OCI-LY7 (cell line): ENCODE results near the gene PCGF5. TPM values are rescaled to one million over a fixed set of nuclear protein-coding genes. Genes with fewer than 3 reads are reported as not detected.
A peak's percentile ranks its signal among the peaks of the same experiment; 100 is the strongest.

Experiments used
- BruUV-seq: library from RNA; stranded (reverse); fragments of 400-500 nt; replicated peaks from 2 replicates; lab custom pipeline; 2021; lab: Mats Ljungman, UMichigan
- CTCF ChIA-PET: fragments of 300-600 bp; sonication (Branson Sonifier 250); formaldehyde crosslinking; loops from one replicate; lab custom pipeline; 2022; ENCODE audit warnings: antibody characterized with exemption; ENCODE audit not compliant: unreplicated experiment; lab: Charles Lee
- POLR2A ChIA-PET: fragments of 300-600 bp; sonication (Branson Sonifier 250); formaldehyde crosslinking; loops from one replicate; lab custom pipeline; 2022; ENCODE audit warnings: antibody characterized with exemption; lab: Charles Lee
- DNase-seq: peaks from one replicate; pipeline ENCODE4 v3.0.0-alpha.2; 2015; ENCODE audit warnings: low spot score
- H2AFZ ChIP-seq: fragments of 200-600 bp; sonication (generic), shearing (Covaris generic); 2 replicates; pipeline ENCODE4 v1.6.1; 2014; ENCODE audit warnings: mild to moderate bottlenecking, antibody characterized with exemption, low read length, moderate library complexity
- H3K27ac ChIP-seq: fragments of 200-600 bp; sonication (generic); 2 replicates; pipeline ENCODE4 v1.5.1; 2014; ENCODE audit warnings: mixed run types, low read depth, mild to moderate bottlenecking, moderate library complexity, low read length, inconsistent platforms; ENCODE audit not compliant: poor library complexity, severe bottlenecking
- H3K36me3 ChIP-seq: fragments of 200-600 bp; sonication (generic); 2 replicates; pipeline ENCODE4 v1.6.1; 2014; ENCODE audit warnings: mild to moderate bottlenecking, antibody characterized with exemption, low read length, moderate library complexity, mixed read lengths; ENCODE audit not compliant: insufficient read depth
- H3K4me1 ChIP-seq: fragments of 200-600 bp; sonication (generic); 2 replicates; pipeline ENCODE4 v1.5.1; 2014; ENCODE audit warnings: mild to moderate bottlenecking, low read length; ENCODE audit not compliant: insufficient read depth, poor library complexity, severe bottlenecking
- H3K4me2 ChIP-seq: fragments of 200-600 bp; sonication (generic); 2 replicates; pipeline ENCODE4 v1.6.1; 2014; ENCODE audit warnings: mild to moderate bottlenecking, low read length
- H3K4me3 ChIP-seq: fragments of 200-600 bp; sonication (generic); 2 replicates; pipeline ENCODE4 v1.5.1; 2014; ENCODE audit warnings: mild to moderate bottlenecking, low read depth, low read length; ENCODE audit not compliant: poor library complexity, severe bottlenecking
- H3K79me2 ChIP-seq: fragments of 200-600 bp; sonication (generic); 2 replicates; pipeline ENCODE4 v1.6.1; 2016; ENCODE audit warnings: low read depth, mild to moderate bottlenecking, low read length, moderate library complexity, mixed read lengths; ENCODE audit not compliant: insufficient read depth
- H3K9me2 ChIP-seq: fragments of 200-600 bp; sonication (generic); 2 replicates; pipeline ENCODE4 v1.6.1; 2016; ENCODE audit warnings: mild to moderate bottlenecking, low read length, mixed read lengths; ENCODE audit not compliant: insufficient read depth
- H3K9me3 ChIP-seq: fragments of 200-600 bp; sonication (generic); 2 replicates; pipeline ENCODE4 v1.6.1; 2014; ENCODE audit warnings: mild to moderate bottlenecking, mixed run types, low read length, mixed read lengths
- H4K20me1 ChIP-seq: fragments of 200-600 bp; sonication (generic); 2 replicates; pipeline ENCODE4 v1.6.1; 2014; ENCODE audit warnings: mild to moderate bottlenecking, antibody characterized with exemption, low read length, moderate library complexity, mixed read lengths; ENCODE audit not compliant: insufficient read depth
- EZH2phosphoT487 ChIP-seq: fragments of 200-600 bp; sonication (generic); IDR thresholded peaks from 2 replicates; pipeline ENCODE4 v1.6.1; 2018; ENCODE audit warnings: low read depth, borderline replicate concordance, mild to moderate bottlenecking, mixed run types, antibody characterized with exemption, low read length, moderate library complexity, mixed read lengths
- intact Hi-C: fragments of 100-400 bp; cut with micrococcal nuclease; formaldehyde crosslinking; loops from one replicate; pipeline ENCODE4 v1.10.0; 2022; ENCODE audit not compliant: unreplicated experiment
- total RNA-seq, 2 experiments: library from RNA; depleted of rRNA in 1 of 2; stranded (reverse); fragments of >200 nt in 1 of 2; shearing (Covaris generic) in 1 of 2; gene quantifications; 2 replicates each; pipeline ENCODE4 v1.2.3, GENCODE V29; 2014 to 2022
- TF ChIP-seq, protein P1 (sequence below): fragments of 200-600 bp; sonication (generic); conservative IDR thresholded peaks from 2 replicates; pipeline ENCODE4 v1.5.1; 2014; ENCODE audit warnings: mild to moderate bottlenecking, antibody characterized with exemption, low read length, moderate library complexity, mixed read lengths

PCGF5 gene
- total RNA-seq, 2 experiments from 2014 or later, result 25.1 to 40.9 TPM

- no peaks in the 10 kb centered on the region for H3K9me3 ChIP-seq
- CTCF ChIA-PET, result no interaction called here
- no peaks in the 10 kb centered on the region for H3K79me2 ChIP-seq
- H3K27ac ChIP-seq, result no peak overlapping the region
- no peak overlapping the region for H2AFZ ChIP-seq
- H3K9me2 ChIP-seq, result no peaks in the 10 kb centered on the region
- no peaks in the 10 kb centered on the region for H4K20me1 ChIP-seq
- H3K36me3 ChIP-seq, result no peaks in the 10 kb centered on the region
- H3K4me1 ChIP-seq, result peaks cover 25% of the 10 kb centered on the region
- BruUV-seq, result no TSS peak
- no peak for DNase-seq
- no peak for TF ChIP-seq EZH2phosphoT487
- TF ChIP-seq, protein P1, sequence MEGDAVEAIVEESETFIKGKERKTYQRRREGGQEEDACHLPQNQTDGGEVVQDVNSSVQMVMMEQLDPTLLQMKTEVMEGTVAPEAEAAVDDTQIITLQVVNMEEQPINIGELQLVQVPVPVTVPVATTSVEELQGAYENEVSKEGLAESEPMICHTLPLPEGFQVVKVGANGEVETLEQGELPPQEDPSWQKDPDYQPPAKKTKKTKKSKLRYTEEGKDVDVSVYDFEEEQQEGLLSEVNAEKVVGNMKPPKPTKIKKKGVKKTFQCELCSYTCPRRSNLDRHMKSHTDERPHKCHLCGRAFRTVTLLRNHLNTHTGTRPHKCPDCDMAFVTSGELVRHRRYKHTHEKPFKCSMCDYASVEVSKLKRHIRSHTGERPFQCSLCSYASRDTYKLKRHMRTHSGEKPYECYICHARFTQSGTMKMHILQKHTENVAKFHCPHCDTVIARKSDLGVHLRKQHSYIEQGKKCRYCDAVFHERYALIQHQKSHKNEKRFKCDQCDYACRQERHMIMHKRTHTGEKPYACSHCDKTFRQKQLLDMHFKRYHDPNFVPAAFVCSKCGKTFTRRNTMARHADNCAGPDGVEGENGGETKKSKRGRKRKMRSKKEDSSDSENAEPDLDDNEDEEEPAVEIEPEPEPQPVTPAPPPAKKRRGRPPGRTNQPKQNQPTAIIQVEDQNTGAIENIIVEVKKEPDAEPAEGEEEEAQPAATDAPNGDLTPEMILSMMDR, result no peak
- no peak overlapping the region for H3K4me3 ChIP-seq
- intact Hi-C loops, result no loop called here
- H3K4me2 ChIP-seq, result no peak overlapping the region
- POLR2A ChIA-PET, result interaction anchor here (0.7 kb wide), 1 partner anchor 32 kb away, joined by 3 read pairs; no protein-coding TSS in a partner anchor
Measured at GRCh38 chr10:91197127-91197526, 23.3 kb upstream of the PCGF5 start.

- H3K4me3 ChIP-seq, result no peak overlapping the region
- H3K9me3 ChIP-seq, result no peaks in the 10 kb centered on the region
- no peaks in the 10 kb centered on the region for H4K20me1 ChIP-seq
- H3K4me1 ChIP-seq, result peaks cover 25% of the 10 kb centered on the region
- CTCF ChIA-PET, result interaction anchor here (0.7 kb wide), 1 partner anchor 21 kb away, joined by 3 read pairs; no protein-coding TSS in a partner anchor
- TF ChIP-seq, protein P1, result no peak
- TF ChIP-seq EZH2phosphoT487, result no peak
- no peaks in the 10 kb centered on the region for H3K79me2 ChIP-seq
- DNase-seq, result peak; percentile 49
- no TSS peak for BruUV-seq
- intact Hi-C loops, result no loop called here
- H3K4me2 ChIP-seq, result peak overlapping the region; percentile 4; the same call in 1 of the 2 replicates
- no peak overlapping the region for H3K27ac ChIP-seq
- POLR2A ChIA-PET, result interaction anchor here (1.1 to 1.4 kb wide), 2 partner anchors 11 to 14 kb away, joined by 4 to 6 read pairs; no protein-coding TSS in a partner anchor
- no peak overlapping the region for H2AFZ ChIP-seq
- H3K36me3 ChIP-seq, result no peaks in the 10 kb centered on the region
- H3K9me2 ChIP-seq, result no peaks in the 10 kb centered on the region
Measured at GRCh38 chr10:91198781-91199180, 21.7 kb upstream of the PCGF5 start.
